Activated CD8-positive, alpha-beta memory T cell treated with anti-CD3 and anti-CD28 coated beads, Interleukin-2, amount 50 U/mL, for 24 hours (primary cell): Measurements from ENCODE around the gene OR6K3.

Source experiments
- DNase-seq: peaks from one replicate; pipeline ENCODE4 v3.0.0-alpha.2; 2020; ENCODE audit errors: extremely low read depth

The OR6K3 gene

DNA sequence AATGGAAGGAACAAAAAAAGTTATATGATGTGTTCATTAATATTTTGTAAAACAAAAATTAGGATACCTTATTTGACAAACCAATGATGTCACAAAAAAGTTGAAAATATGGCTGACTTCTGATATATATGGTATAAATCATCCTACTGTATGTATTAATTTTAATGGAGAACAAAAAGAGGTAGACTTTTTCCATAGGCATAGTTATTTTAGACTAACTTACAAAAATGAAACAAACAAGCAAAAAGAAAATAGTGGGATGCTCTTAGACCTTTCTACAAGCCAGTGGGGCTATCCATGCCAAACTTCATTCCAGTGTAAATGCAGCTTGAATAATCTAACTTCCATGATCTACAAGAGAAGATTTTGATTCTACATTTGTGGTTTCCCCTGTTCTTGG, 33.5 kb downstream of the OR6K3 start:
- DNase-seq, result no peak

DNA sequence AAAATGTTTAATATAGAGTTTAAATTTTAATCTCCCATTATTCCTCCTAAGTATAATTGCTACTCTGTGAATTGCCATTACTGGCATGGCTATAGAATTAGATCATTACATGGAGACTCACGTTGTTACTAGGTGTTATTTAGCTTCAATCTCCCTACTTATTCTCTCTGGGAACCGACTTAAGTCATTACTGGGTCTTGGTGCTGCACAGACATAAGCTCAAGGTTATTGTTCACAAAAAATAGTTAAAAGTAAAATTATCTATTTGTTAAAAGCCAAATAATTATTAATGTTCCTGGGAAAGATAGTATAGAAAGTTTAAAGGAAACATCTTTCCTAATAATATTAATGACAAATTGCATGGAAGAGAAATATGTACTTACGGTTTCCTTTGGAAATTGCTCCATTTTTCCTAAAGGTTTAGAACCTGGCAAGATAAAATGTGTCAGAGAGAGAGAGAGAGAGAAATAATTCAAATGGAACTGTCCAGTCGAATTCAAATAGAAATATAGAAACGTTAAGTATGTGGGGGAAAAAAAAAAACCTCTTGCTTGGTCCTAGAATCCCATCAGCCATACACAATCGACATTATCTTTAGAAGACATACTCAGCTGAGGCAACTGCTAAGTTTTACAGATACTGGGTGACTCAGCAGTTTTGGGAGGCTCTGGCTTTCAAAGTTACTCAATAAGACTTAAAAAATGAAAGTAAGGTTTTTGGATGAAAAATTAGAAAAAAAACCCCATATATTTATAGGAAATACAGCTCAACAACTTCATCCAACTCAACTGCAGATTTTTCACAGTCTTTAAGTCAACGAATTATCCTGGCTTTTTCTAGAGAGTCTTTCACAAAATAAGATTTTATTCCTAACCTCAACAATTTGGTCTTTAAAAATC, 34.2 kb downstream of the OR6K3 start, which contains the start of gene SPTA1:
TSS of gene SPTA1 (minus strand) at position 605 of the 899 bp plus-strand sequence. CDS start at position 407, 198 bp downstream.
- no peak for DNase-seq

DNA sequence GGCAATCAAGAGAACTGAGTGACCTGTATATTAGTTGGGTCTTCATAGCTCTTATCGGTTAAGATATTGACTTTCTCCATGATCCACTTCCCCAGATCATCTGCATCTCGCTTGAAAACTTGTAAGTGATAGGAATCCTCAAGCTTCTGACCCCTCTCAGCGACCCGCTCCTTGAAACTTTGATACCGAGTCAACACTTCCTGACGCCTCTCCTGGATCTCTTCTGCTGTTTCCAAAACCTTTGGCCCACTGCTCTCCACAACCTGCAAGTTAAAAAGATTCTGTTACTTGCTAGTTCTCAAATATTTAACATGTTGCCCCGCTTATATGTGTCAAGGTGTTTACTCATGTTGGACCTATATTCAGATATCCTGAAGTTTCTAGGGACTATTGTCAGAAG, 35.4 kb downstream of the OR6K3 start:
- no peak for DNase-seq

DNA sequence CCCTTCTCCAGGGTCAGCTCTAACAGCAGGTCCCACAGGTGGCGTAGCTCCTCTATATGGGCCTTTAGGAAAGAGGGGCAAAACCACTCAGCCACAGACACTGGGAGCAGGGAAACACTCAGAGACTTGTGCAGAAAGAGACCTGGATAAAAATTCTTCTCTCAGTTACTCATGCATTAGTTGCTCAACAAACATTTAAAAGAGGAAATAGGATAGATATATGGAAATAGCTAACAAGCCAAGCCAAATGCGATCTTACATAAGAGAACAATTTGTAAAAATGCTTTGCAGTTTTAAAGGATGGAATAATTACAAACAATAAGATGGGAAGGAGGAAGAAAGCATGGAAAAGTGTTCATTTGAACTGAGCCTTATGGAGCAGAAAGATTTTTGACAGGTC, 38.9 kb downstream of the OR6K3 start:
- DNase-seq, result no peak

DNA sequence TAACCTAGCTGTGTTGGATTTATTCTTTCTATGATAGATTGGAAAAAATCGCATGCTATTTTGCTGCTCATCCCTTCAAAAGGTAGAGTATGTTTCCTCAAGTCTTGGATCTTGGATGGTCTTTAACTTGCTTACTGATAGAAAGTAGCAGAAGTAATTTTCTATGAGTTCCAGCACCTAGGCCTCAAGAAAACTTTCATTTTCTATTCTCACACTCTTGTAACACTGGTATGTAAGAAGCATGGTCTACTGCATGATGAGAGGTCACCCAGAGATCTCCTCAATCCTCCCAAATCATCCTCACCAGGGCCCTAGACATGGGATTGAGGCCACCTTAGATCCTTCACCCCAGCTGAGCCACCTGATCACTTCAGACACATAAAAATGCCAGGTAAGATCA, 41.2 kb downstream of the OR6K3 start:
- no peak for DNase-seq

DNA sequence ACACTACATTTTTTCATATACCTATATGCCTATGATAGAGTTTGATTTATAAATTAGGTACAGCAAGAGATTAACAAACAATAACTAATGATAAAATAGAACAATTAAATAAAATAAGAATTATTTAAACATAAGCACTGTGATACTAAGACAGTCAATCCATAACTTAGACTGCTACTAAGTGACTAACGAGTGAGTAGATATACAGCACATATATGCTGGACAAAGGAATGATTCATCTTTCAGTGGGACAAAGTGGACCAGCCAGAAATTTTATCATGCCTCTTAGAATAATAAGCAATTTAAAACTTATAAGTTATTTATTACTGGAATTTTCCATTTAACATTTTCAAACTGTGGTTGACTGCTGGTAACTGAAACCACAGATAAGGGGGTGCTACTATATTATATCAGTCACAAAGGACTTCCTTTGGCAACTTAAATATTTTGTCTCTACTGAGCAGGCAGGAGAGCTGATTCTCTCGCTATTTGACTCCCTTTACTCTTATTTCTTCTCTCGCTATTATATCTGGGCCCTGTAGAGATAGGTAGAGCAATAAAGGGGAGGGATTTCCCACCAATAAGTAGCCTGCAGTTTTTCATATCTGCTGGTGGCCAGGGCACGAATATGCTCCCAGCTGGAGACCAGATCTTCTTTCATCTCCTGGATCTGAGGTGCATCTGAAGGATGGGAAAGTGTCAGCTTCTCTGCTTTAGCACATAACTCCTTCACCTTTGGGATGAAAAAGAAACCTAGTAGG, 44.8 kb downstream of the OR6K3 start:
- DNase-seq, result no peak

DNA sequence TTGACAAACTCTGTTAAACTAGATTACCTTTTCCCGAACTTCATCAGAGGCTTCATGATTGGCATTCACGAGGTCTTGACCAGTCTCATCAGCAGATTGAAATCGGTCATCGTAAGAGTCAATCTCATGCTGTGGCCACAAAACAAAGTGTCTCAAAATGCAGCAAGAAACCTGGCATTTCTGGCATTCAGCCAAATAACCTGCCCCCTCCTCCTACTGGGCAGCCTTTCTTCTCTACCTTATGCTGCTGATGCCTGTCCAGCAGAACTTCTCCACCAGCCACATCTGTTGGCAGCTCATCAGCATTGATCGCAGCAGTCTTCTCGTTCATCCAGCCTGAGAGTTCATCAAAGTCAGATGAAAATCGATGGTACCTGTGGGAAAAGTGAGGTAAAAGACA, 46.2 kb downstream of the OR6K3 start:
- no peak for DNase-seq
